Heart right ventricle (tissue), 16 donors: ENCODE data around the gene CLCF1. TPM values are rescaled to one million over a fixed set of nuclear protein-coding genes. Genes with fewer than 3 reads are reported as not detected.

Source experiments
- ATAC-seq, 8 donors: fragments of 200-7000 bp; cut with Tn5 transposase; one replicate each; pipeline ENCODE4 v1.9.1; 2020; ENCODE audit warnings: mild to moderate bottlenecking in 8 of 8, moderate library complexity in 8 of 8, moderate number of reproducible peaks in 1 of 8
- DNase-seq, 2 donors: peaks; one replicate each; pipeline ENCODE4 v3.0.0-alpha.2; 2020
- H3K27ac ChIP-seq, 10 donors: fragments of 200-600 bp; sonication (generic) in 2 of 10; one replicate each; pipeline versions ENCODE4 v1.5.0 to v1.8.0; 2020 to 2022; ENCODE audit warnings: mild to moderate bottlenecking in 3 of 10
- H3K27me3 ChIP-seq, 7 donors: fragments of 200-600 bp; one replicate each; pipeline ENCODE4 v1.8.0; 2021 to 2022; ENCODE audit warnings: mild to moderate bottlenecking in 2 of 7
- H3K36me3 ChIP-seq, 9 donors: fragments of 200-600 bp; sonication (generic) in 1 of 9; one replicate each; pipeline versions ENCODE4 v1.5.0 to v1.8.0; 2020 to 2022; ENCODE audit warnings: mild to moderate bottlenecking in 2 of 9
- H3K4me1 ChIP-seq, 9 donors: fragments of 200-600 bp; sonication (generic) in 1 of 9; one replicate each; pipeline versions ENCODE4 v1.5.0 to v1.8.0; 2020 to 2022; ENCODE audit warnings: mild to moderate bottlenecking in 4 of 9
- H3K4me3 ChIP-seq, 10 donors: fragments of 200-600 bp; sonication (generic) in 2 of 10; one replicate each; pipeline versions ENCODE4 v1.5.0 to v1.8.0; 2020 to 2022; ENCODE audit warnings: mild to moderate bottlenecking in 7 of 10, moderate library complexity in 2 of 10
- H3K9me3 ChIP-seq, 11 donors: fragments of 200-600 bp in 10 of 11; sonication (generic) in 2 of 11; one replicate each; pipeline versions ENCODE4 v1.5.0 to v1.8.0; 2013 to 2022; ENCODE audit warnings: mild to moderate bottlenecking in 2 of 11, control low read depth in 1 of 11, moderate library complexity in 1 of 11
- WGBS, 2 donors: extraction: QIAGEN DNeasy Blood & Tissue Kit; methylation state at CpG; one replicate each; pipeline ENCODE4 v1.1.7; 2013; ENCODE audit warnings: inconsistent platforms in 1 of 2; 5-methylcytosine and 5-hydroxymethylcytosine counted together
- intact Hi-C, 10 donors: fragments of 100-400 bp; cut with DNase I; formaldehyde crosslinking; loops; one replicate each; pipeline versions ENCODE4 v1.11.1 to v1.14.2; 2022
- polyA plus RNA-seq, 2 donors: library from polyadenylated mRNA; stranded (reverse); fragments of 200-250 nt; gene quantifications; one replicate each; pipeline ENCODE4 v1.2.3, GENCODE V29; 2013
- total RNA-seq, 10 donors: library from RNA; stranded (reverse); fragmentation: NEBNext Ultra II Directional in 3 of 10; extraction: Animal tissue kit (Norgen Biotek cat#: 25700) in 3 of 10; gene quantifications; one replicate each; pipeline versions ENCODE4 v1.2.1 to v1.2.4, GENCODE V29; 2021 to 2023
- TF ChIP-seq, protein P1 (sequence below), 9 donors: fragments of 200-600 bp; sonication (generic) in 2 of 9; IDR thresholded peaks; one replicate each; pipeline versions ENCODE4 v1.5.0 to v1.8.0; 2021 to 2022; ENCODE audit warnings: antibody characterized with exemption in 9 of 9, mild to moderate bottlenecking in 5 of 9, moderate library complexity in 1 of 9
- donor health status: Arrhythmogenic right ventricular cardiomyopathy.
- donor health status: ischemic (EF 13 %, LVEDD 7.1; RV severe dilation, severe dysfunction).
- donor health status: healthy with polysubstance abuse.
- donor health status: DM: no; HTN: yes; CAD: no.
- donor health status: DM: no; HTN: no; CAD: no.
- donor health status: ischemic (EF 25% LVEDD 6.9; RV normal size, moderate dysfunction).
- donor health status: ischemic (EF 25% LVEDD 5.7; RV mildly dilated, moderate dysfunction).
- donor health status: healthy.
- donor health status: DM: yes; HTN: yes; CAD: no.
- donor health status: Ischemic cardiomyopathy.
- donor health status: ischemic (EF 35%, LVEDD 5.7; RV mildly dilated, moderate dysfunction).
- donor health status: nonischemic (EF 11% LVEDD 7.7; RV severe dilation, severe dysfunction).
- donor health status: DM: yes; HTN: yes; CAD: no.
- donor health status: PGD.
- donor health status: ischemic (EF 29% LVEDD 5.4; RV normal size, mild dysfunction).
- donor health status: nonischemic (EF 23%, LVEDD 6.1; RV moderate dilation, normal function).

The CLCF1 gene
- total and polyA plus RNA-seq, 12 donors: 0.31 to 12.3 (median 1.2) TPM

DNA sequence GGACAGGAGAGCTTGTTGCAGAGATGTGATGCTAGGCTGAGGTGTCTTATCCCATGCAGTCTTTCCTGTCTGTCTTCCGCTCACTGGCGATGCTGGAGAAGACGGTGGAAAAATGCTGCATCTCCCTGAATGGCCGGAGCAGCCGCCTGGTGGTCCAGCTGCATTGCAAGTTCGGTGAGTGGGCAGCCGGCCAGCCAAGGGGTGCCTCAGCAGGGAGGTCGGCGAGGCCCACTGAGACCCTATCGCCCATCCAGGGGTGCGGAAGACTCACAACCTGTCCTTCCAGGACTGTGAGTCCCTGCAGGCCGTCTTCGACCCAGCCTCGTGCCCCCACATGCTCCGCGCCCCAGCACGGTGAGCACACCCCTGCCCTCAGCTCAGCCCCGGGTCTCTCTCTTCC, 20.0 kb upstream of the CLCF1 start:
- ATAC-seq: no peak
- DNase-seq: no peak
- whole genome bisulfite sequencing, 2 donors: 92 to 94% methylated on average over 18 of the region's 18 CpGs
- TF ChIP-seq, protein P1, sequence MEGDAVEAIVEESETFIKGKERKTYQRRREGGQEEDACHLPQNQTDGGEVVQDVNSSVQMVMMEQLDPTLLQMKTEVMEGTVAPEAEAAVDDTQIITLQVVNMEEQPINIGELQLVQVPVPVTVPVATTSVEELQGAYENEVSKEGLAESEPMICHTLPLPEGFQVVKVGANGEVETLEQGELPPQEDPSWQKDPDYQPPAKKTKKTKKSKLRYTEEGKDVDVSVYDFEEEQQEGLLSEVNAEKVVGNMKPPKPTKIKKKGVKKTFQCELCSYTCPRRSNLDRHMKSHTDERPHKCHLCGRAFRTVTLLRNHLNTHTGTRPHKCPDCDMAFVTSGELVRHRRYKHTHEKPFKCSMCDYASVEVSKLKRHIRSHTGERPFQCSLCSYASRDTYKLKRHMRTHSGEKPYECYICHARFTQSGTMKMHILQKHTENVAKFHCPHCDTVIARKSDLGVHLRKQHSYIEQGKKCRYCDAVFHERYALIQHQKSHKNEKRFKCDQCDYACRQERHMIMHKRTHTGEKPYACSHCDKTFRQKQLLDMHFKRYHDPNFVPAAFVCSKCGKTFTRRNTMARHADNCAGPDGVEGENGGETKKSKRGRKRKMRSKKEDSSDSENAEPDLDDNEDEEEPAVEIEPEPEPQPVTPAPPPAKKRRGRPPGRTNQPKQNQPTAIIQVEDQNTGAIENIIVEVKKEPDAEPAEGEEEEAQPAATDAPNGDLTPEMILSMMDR (IDR thresholded peaks at IDR 0.05): no peak
- H3K4me1 ChIP-seq: peaks cover 4 to 41% (median 36%) of the 10 kb centered on the region in 9 donors
- no peaks in the 10 kb centered on the region for H3K27me3 ChIP-seq
- intact Hi-C loops: loop anchor here in 2 of 10 donors (5.0 to 10.0 kb wide), 2 partner anchors 74 to 111 kb away; partner anchors contain the start of genes CDK2AP2 (in 1 of the 2), PITPNM1 (in 1 of the 2) and TMEM134 (in 1 of the 2)
- H3K27ac ChIP-seq: no peak overlapping the region
- no peak overlapping the region for H3K4me3 ChIP-seq
- no peaks in the 10 kb centered on the region for H3K9me3 ChIP-seq
- peaks cover 0 to 43% (median 15%) of the 10 kb centered on the region in 9 donors for H3K36me3 ChIP-seq

DNA sequence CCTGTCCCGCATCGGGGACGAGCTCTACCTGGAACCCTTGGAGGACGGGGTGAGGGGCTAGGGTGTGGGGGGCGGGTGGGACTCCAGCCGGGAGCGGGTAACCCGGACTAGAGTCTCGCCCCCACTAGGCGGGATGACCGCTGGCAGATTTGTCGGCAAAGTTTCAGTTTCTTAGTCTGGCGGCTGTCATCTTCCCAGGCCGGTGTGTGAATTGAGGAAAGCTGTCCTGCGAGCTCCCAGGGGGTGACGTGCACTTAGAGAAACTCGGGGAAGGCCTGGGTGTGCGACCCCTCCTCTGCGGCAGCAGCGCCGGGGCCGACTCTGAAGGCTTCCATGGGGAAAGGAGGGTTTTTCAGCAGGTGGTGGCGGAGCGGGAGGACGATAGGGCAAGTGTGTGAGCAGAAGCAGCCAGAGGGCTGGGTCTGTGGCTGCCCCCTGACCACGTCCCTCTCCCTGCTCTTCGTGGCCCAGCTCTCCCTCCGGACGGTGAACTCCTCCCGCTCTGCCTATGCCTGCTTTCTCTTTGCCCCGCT, 18.9 kb upstream of the CLCF1 start:
- Histone ChIP-seq H3K27ac (peak overlapping the region; percentile 28 to 92 (median 86)), H3K4me3 (peak overlapping the region; percentile 66 to 91 (median 81)), H3K9me3 (no peaks in the 10 kb centered on the region), H3K36me3 (peaks cover 0 to 31% (median 4%) of the 10 kb centered on the region in 9 donors), H3K4me1 (peaks cover 4 to 31% (median 26%) of the 10 kb centered on the region in 9 donors), H3K27me3 (no peaks in the 10 kb centered on the region)
- intact Hi-C loops: loop anchor here in 2 of 10 donors (5.0 to 10.0 kb wide), 2 partner anchors 75 to 113 kb away; partner anchors contain the start of genes CDK2AP2 (in 1 of the 2), PITPNM1 (in 1 of the 2) and TMEM134 (in 1 of the 2)
- DNase-seq (no peak), ATAC-seq (peak in 2 of 8 donors; percentile 0)
- WGBS, 2 donors: 8% methylated on average over 31 of the region's 31 CpGs
- TF ChIP-seq, protein P1 (IDR thresholded peaks at IDR 0.05): no peak

DNA sequence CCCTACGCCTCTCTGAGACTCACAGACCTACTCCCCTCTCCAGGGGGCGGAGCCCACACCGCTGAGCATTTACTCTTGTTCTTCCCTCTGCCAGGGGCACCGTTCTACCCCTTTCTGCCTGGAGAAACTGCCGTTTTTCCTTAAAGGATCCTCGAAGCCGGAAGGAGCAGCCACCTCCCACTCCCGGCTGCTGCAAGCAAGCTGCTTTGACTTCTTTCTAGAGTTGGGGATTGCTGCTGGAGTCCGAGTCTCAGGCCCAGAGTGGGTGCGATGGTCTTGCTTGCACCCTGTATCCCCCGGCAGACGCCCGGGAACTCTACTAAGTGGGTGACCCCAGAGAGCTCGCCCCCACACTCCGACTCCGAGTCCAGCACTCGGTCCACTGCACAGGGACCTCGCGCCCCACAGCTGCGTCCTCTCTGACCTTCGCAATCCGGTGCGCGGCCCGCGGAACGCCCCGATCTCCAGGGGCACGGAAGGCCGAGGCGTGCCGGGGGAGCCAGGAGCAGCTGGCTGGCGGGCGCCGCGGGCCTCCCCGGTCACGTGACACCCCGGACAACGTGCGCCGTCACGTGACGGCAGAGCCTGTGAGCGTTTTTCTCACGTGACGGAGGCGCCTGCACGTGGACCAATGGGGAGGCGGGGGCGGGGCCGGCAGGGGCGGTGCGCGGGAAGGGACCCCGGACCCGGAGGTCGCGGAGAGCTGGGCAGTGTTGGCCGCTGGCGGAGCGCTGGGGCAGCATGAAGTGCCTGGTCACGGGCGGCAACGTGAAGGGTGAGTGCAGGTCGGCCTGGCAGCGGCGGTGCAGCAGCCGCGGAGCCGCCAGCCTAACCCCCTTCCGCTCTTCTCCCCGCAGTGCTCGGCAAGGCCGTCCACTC, 18.1 kb upstream of the CLCF1 start, which contains the start of gene RAD9A:
RAD9A (plus strand) TSS at position 683 of the 879 bp plus-strand sequence; CDS start at position 742, 59 bp downstream.
- 0% methylated on average over 75 of the region's 75 CpGs for WGBS, 2 donors
- Histone ChIP-seq H3K27me3 (no peaks in the 10 kb centered on the region), H3K27ac (peak within 1 kb of the TSS; percentile 28 to 92 (median 86)), H3K4me3 (peak within 1 kb of the TSS; percentile 66 to 91 (median 81)), H3K4me1 (peaks cover 4 to 29% (median 21%) of the 10 kb centered on the region in 9 donors), H3K36me3 (peaks cover 0 to 24% (median 0%) of the 10 kb centered on the region in 9 donors), H3K9me3 (no peaks in the 10 kb centered on the region)
- peak; percentile 82 to 94 (median 88) for ATAC-seq
- TF ChIP-seq, protein P1 (IDR thresholded peaks at IDR 0.05): no peak
- intact Hi-C loops: loop anchor here in 2 of 10 donors (5.0 to 10.0 kb wide), 2 partner anchors 76 to 113 kb away; partner anchors contain the start of genes CDK2AP2 (in 1 of the 2), PITPNM1 (in 1 of the 2) and TMEM134 (in 1 of the 2)
- peak; percentile 95 for DNase-seq

DNA sequence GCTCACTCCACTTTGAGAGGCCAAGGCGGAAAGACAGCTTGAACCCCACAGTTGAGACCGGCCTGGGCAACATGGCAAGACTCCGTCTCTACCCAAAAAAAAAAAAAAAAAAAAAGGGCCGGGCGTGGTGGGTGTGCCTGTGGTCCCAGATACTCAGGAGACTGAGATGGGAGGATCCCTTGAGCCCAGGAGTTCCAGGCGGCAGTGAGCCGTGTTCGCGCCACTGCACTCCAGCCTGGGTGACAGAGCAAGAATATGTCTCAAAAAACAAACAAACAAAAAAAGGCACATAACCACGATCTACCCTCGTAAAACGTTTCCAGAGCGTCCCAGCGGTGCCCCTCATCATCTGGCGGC, 17.5 kb upstream of the CLCF1 start:
- intact Hi-C loops: loop anchor here in 2 of 10 donors (5.0 to 10.0 kb wide), 2 partner anchors 76 to 114 kb away; partner anchors contain the start of genes CDK2AP2 (in 1 of the 2), PITPNM1 (in 1 of the 2) and TMEM134 (in 1 of the 2)
- 10 to 11% methylated on average over 15 of the region's 15 CpGs for WGBS, 2 donors

More for the DNA sequence above, 17.5 kb upstream of the CLCF1 start:
- TF ChIP-seq, protein P1 (IDR thresholded peaks at IDR 0.05): no peak
- Histone ChIP-seq H3K27me3 (no peaks in the 10 kb centered on the region), H3K4me3 (peak overlapping the region; percentile 66 to 91 (median 81)), H3K36me3 (peaks cover 0 to 18% (median 0%) of the 10 kb centered on the region in 9 donors), H3K4me1 (peaks cover 4 to 27% (median 21%) of the 10 kb centered on the region in 9 donors), H3K27ac (peak overlapping the region; percentile 2 to 92 (median 86)), H3K9me3 (no peaks in the 10 kb centered on the region)
- peak in 1 of 8 donors; percentile 1 for ATAC-seq
- DNase-seq: no peak
